Measurements from ENCODE around the gene SMIM36. TPM values are rescaled to one million over a fixed set of nuclear protein-coding genes. Genes with fewer than 3 reads are reported as not detected.

Gene SMIM36
- total RNA-seq, 1 donor from 2014 or later, result not detected

GRCh38 chr17:55532670-55533069 is 21.4 kb upstream of the SMIM36 start:
- TF ChIP-seq POLR2AphosphoS5 (IDR thresholded peaks at IDR 0.05; ENCODE audit: insufficient read depth in 1 of 2, low read depth in 1 of 2) (no peak), CTCF (IDR thresholded peaks at IDR 0.05) (no peak), POLR2A (IDR thresholded peaks at IDR 0.05) (no peak)
- H3K27ac ChIP-seq, result no peak overlapping the region
- intact Hi-C loops (cut with DNase I), result no loop called here
- H3K4me1 ChIP-seq, result no peaks in the 10 kb centered on the region
- H3K27me3 ChIP-seq, result no peaks in the 10 kb centered on the region
- H3K9me3 ChIP-seq, result no peaks in the 10 kb centered on the region
- no peak for DNase-seq (ENCODE audit: extremely low spot score in 2 of 2)
- H3K36me3 ChIP-seq, result no peaks in the 10 kb centered on the region
- no peak overlapping the region for H3K4me3 ChIP-seq

GRCh38 chr17:55531053-55531728 is 19.9 kb upstream of the SMIM36 start:
- intact Hi-C loops (cut with DNase I), result no loop called here
- DNase-seq (ENCODE audit: extremely low spot score in 2 of 2), result no peak
- Histone ChIP-seq H3K27me3 (no peaks in the 10 kb centered on the region), H3K36me3 (no peaks in the 10 kb centered on the region), H3K27ac (no peak overlapping the region), H3K9me3 (no peaks in the 10 kb centered on the region), H3K4me1 (no peaks in the 10 kb centered on the region), H3K4me3 (no peak overlapping the region)
- TF ChIP-seq POLR2A (IDR thresholded peaks at IDR 0.05) (no peak), CTCF (IDR thresholded peaks at IDR 0.05) (no peak), POLR2AphosphoS5 (IDR thresholded peaks at IDR 0.05; ENCODE audit: insufficient read depth in 1 of 2, low read depth in 1 of 2) (no peak)

GRCh38 chr17:55530064-55530463 is 18.8 kb upstream of the SMIM36 start:
- Histone ChIP-seq H3K4me1 (no peaks in the 10 kb centered on the region), H3K27me3 (no peaks in the 10 kb centered on the region), H3K27ac (no peak overlapping the region), H3K36me3 (no peaks in the 10 kb centered on the region), H3K9me3 (no peaks in the 10 kb centered on the region), H3K4me3 (no peak overlapping the region)
- TF ChIP-seq POLR2AphosphoS5 (IDR thresholded peaks at IDR 0.05; ENCODE audit: insufficient read depth in 1 of 2, low read depth in 1 of 2), result no peak
- TF ChIP-seq CTCF (IDR thresholded peaks at IDR 0.05), result no peak
- no peak for TF ChIP-seq POLR2A (IDR thresholded peaks at IDR 0.05)
- intact Hi-C loops (cut with DNase I), result no loop called here
- no peak for DNase-seq (ENCODE audit: extremely low spot score in 2 of 2)

GRCh38 chr17:55527540-55528118 is 16.4 kb upstream of the SMIM36 start:
- H3K4me3 ChIP-seq, result no peak overlapping the region
- no peak for DNase-seq (ENCODE audit: extremely low spot score in 2 of 2)
- no peaks in the 10 kb centered on the region for H3K27me3 ChIP-seq
- H3K9me3 ChIP-seq, result no peaks in the 10 kb centered on the region
- H3K4me1 ChIP-seq, result no peaks in the 10 kb centered on the region
- no peak overlapping the region for H3K27ac ChIP-seq
- intact Hi-C loops (cut with DNase I), result loop anchor here (5.0 to 10.0 kb wide), 3 partner anchors 77 to 245 kb away; partner anchors contain the start of gene TMEM100
- TF ChIP-seq CTCF (IDR thresholded peaks at IDR 0.05) (peak; percentile 22 to 52 (median 43)), POLR2A (IDR thresholded peaks at IDR 0.05) (no peak), POLR2AphosphoS5 (IDR thresholded peaks at IDR 0.05; ENCODE audit: insufficient read depth in 1 of 2, low read depth in 1 of 2) (no peak)
- no peaks in the 10 kb centered on the region for H3K36me3 ChIP-seq

Measured in vagina (tissue), 2 donors.